KMS-11 (cell line): ENCODE results near the gene UBE2H.
"Not testable (repeated sequence)": the region's sequence is repeated elsewhere in the genome, so short reads cannot be mapped to it uniquely, and the experiment has no call there.

Experiments used
- H2AFZ ChIP-seq: fragments of 200-600 bp; sonication (generic); 2 replicates; pipeline ENCODE4 v1.6.1; 2016; ENCODE audit warnings: antibody characterized with exemption, mixed run types, low read depth
- H3K27ac ChIP-seq: fragments of 200-600 bp; sonication (generic); 2 replicates; pipeline ENCODE4 v1.6.1; 2016; ENCODE audit warnings: mild to moderate bottlenecking, mixed run types
- H3K27me3 ChIP-seq: fragments of 200-600 bp; sonication (generic); 2 replicates; pipeline ENCODE4 v1.6.1; 2017; ENCODE audit warnings: mild to moderate bottlenecking, low read depth, mixed run types, moderate library complexity; ENCODE audit not compliant: insufficient read depth
- H3K36me3 ChIP-seq: fragments of 200-600 bp; sonication (generic); 2 replicates; pipeline ENCODE4 v1.6.1; 2017; ENCODE audit warnings: mild to moderate bottlenecking, mixed run types; ENCODE audit not compliant: insufficient read depth
- H3K4me1 ChIP-seq: fragments of 200-600 bp; sonication (generic); 2 replicates; pipeline ENCODE4 v1.6.1; 2016; ENCODE audit warnings: mild to moderate bottlenecking, low read depth, mixed run types; ENCODE audit not compliant: poor library complexity, severe bottlenecking
- H3K4me2 ChIP-seq: fragments of 200-600 bp; sonication (generic); 2 replicates; pipeline ENCODE4 v1.7.0; 2016; ENCODE audit warnings: mild to moderate bottlenecking, mixed run types
- H3K4me3 ChIP-seq: fragments of 200-600 bp; sonication (generic); IDR thresholded peaks from 2 replicates; pipeline ENCODE4 v1.6.1; 2017; ENCODE audit warnings: low read depth, low read length, mixed read lengths; ENCODE audit not compliant: insufficient read depth
- H3K79me2 ChIP-seq: fragments of 200-600 bp; sonication (generic); 2 replicates; pipeline ENCODE4 v1.6.1; 2016; ENCODE audit warnings: low read depth, mixed run types; ENCODE audit not compliant: insufficient read depth
- H3K9ac ChIP-seq: fragments of 200-600 bp; sonication (generic); 2 replicates; pipeline ENCODE4 v1.6.1; 2016; ENCODE audit warnings: mild to moderate bottlenecking, mixed run types
- H4K20me1 ChIP-seq: fragments of 200-600 bp; sonication (generic); 2 replicates; pipeline ENCODE4 v1.6.1; 2016; ENCODE audit warnings: mild to moderate bottlenecking, mixed run types; ENCODE audit not compliant: insufficient read depth
- CTCF ChIP-seq: fragments of 200-600 bp; sonication (generic); conservative IDR thresholded peaks from 2 replicates; pipeline ENCODE4 v1.6.1; 2017; ENCODE audit warnings: low read depth, mild to moderate bottlenecking, antibody characterized with exemption, low read length, moderate library complexity, mixed read lengths

Gene UBE2H

GRCh38 chr7:129824291-129825208 lies 128.2 kb downstream of the UBE2H start:
- peaks cover 19% of the 10 kb centered on the region for H3K4me1 ChIP-seq
- no peak overlapping the region for H3K4me3 ChIP-seq
- no peaks in the 10 kb centered on the region for H4K20me1 ChIP-seq
- no peaks in the 10 kb centered on the region for H3K79me2 ChIP-seq
- H3K4me2 ChIP-seq, result peak overlapping the region; percentile 86
- no peaks in the 10 kb centered on the region for H3K36me3 ChIP-seq
- peak; percentile 46; the same call in 1 of the 2 replicates for TF ChIP-seq CTCF
- H2AFZ ChIP-seq, result peak overlapping the region; percentile 96
- peak overlapping the region; percentile 45; the same call in 1 of the 2 replicates for H3K9ac ChIP-seq
- no peaks in the 10 kb centered on the region for H3K27me3 ChIP-seq
- H3K27ac ChIP-seq, result no peak overlapping the region

DNA sequence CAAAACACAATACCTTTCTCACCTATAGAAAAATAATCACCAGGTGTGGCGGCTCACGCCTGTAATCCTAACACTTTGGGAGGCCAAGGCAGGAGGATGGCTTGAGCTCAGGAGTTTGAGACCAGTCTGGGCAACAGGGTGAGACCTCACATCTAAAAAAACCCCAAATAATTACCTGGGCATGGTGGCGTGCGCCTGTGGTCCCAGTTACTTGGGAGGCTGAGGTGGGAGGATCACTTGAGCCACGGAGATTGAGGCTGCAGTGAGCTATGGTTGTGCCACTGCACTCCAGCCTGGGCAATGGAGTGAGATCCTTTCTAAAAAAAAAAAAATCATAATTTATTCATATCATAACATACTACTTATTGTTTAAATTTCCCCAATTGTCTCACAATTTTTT lies 129.6 kb downstream of the UBE2H start:
- not testable (repeated sequence) for H3K4me2 ChIP-seq, H3K27ac ChIP-seq, H4K20me1 ChIP-seq, H3K4me3 ChIP-seq, H3K9ac ChIP-seq, H3K79me2 ChIP-seq, H3K36me3 ChIP-seq, H3K27me3 ChIP-seq, H2AFZ ChIP-seq
- H3K4me1 ChIP-seq, result peaks cover 18% of the 10 kb centered on the region

GRCh38 chr7:129821476-129821875 lies 131.3 kb downstream of the UBE2H start:
- no peak overlapping the region for H3K9ac ChIP-seq

GRCh38 chr7:129816742-129817141 lies 136.0 kb downstream of the UBE2H start:
- Histone ChIP-seq H3K9ac (no peak overlapping the region), H3K4me2 (no peak overlapping the region), H3K4me3 (no peak overlapping the region), H3K4me1 (no peaks in the 10 kb centered on the region), H3K27me3 (no peaks in the 10 kb centered on the region), H3K79me2 (no peaks in the 10 kb centered on the region), H3K36me3 (no peaks in the 10 kb centered on the region), H3K27ac (no peak overlapping the region), H4K20me1 (no peaks in the 10 kb centered on the region), H2AFZ (no peak overlapping the region)
- no peak for TF ChIP-seq CTCF

More at GRCh38 chr7:129821476-129821875, 131.3 kb downstream of the UBE2H start:
- Histone ChIP-seq H4K20me1 (no peaks in the 10 kb centered on the region), H3K27ac (no peak overlapping the region), H2AFZ (no peak overlapping the region), H3K4me2 (no peak overlapping the region), H3K4me1 (peaks cover 13% of the 10 kb centered on the region), H3K27me3 (no peaks in the 10 kb centered on the region), H3K4me3 (no peak overlapping the region), H3K79me2 (no peaks in the 10 kb centered on the region), H3K36me3 (no peaks in the 10 kb centered on the region)
- no peak for TF ChIP-seq CTCF

GRCh38 chr7:129807863-129808262 lies 144.9 kb downstream of the UBE2H start:
- Histone ChIP-seq H3K27ac (no peak overlapping the region), H2AFZ (no peak overlapping the region), H3K4me1 (no peaks in the 10 kb centered on the region), H3K79me2 (no peaks in the 10 kb centered on the region), H3K4me2 (no peak overlapping the region), H4K20me1 (no peaks in the 10 kb centered on the region), H3K36me3 (no peaks in the 10 kb centered on the region), H3K27me3 (no peaks in the 10 kb centered on the region), H3K9ac (no peak overlapping the region), H3K4me3 (no peak overlapping the region)
- no peak for TF ChIP-seq CTCF
